GM18873 (cell line): ENCODE data around the gene HERC3.

ENCODE experiments used
- ATAC-seq: cut with Tn5 transposase; IDR thresholded peaks from one replicate; pipeline ENCODE4 v1.9.1; 2021; ENCODE audit warnings: mild to moderate bottlenecking, moderate library complexity, moderate number of reproducible peaks; ENCODE audit not compliant: unreplicated experiment, low FRiP score

The HERC3 gene

DNA sequence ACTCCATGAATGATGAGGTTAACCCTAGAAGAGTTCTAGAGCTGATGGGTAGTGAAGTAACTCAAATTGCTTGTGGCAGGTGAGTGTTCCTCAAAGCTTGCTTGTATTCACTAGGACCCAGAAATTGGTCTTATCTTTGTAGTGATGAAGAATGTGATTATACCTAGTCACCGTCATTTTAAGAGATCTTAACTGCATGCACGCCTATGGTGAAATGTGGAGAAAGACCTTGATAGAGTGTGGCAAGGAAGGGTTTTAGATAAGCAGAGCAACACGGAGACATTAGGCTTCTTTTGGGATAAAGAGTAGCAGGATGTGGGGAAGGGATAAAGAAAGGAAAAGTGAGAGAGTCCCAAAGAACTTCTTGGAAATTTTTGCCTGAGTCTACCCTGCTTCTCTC is 62.9 kb downstream of the HERC3 start:
- no peak for ATAC-seq

- ATAC-seq: peak; percentile 92
Observed at GRCh38 chr4:88659055-88659889, 67.0 kb downstream of the HERC3 start.

DNA sequence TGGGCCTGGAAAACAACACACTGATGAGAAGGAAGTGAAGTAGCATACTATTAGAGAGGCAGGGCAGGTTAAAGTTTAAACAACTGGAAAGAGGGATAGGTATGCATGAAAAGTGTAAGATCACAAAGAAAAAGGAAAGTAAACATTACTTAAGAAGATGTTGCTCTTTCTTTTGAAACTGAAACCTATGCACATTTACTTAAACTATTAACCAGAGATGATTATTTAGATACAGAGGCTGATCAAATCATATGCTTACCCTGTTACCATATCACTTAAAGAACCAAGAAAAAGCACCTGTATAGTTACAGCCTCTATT is 67.6 kb downstream of the HERC3 start:
- no peak for ATAC-seq

- ATAC-seq: no peak
Observed at GRCh38 chr4:88660446-88661294, 68.4 kb downstream of the HERC3 start.

DNA sequence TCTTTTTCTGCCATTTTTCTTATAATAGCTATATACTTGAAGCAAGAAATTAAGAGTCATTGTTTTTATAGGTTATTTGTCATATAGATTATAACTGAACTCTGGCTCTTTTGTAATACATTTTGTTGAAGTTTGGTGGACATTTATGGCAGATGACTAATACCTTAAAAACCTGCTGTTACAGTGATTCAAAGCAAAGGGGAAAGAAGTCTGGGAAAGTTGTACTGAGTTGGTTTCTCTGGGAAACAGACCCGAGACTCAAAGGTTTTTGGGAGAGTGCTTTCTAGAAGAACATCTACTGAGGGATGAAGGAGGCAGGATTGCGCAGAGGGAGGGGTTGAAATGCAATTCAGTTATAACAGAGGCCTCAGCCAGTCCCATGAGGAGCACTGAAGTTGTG is 69.5 kb downstream of the HERC3 start:
- ATAC-seq: no peak

GRCh38 chr4:88672987-88673386 is 80.7 kb downstream of the HERC3 start:
- no peak for ATAC-seq

- no peak for ATAC-seq
Observed at GRCh38 chr4:88673886-88674285, 81.6 kb downstream of the HERC3 start.

DNA sequence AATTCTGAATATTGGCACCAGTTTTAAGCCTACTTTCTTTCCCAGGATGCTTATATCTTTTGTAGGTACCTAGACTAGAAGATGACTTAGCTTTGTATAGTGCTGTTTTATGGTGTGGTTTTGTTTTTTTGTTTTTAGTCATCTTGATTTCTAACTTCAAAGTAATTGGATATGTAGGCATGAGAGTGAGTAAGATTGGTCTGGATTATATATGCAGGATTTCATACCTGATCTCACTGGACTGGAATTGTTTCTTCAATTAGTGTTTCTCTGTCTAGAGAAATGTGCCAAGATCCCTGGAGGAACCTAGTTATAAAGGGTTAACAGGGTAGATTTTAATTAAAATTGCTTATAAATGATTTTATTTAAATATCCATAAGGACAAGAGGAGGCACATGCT is 82.3 kb downstream of the HERC3 start:
- no peak for ATAC-seq

GRCh38 chr4:88674979-88675378 is 82.7 kb downstream of the HERC3 start:
- no peak for ATAC-seq

- no peak for ATAC-seq
Observed at GRCh38 chr4:88675543-88675942, 83.3 kb downstream of the HERC3 start.

GRCh38 chr4:88681209-88681608 is 88.9 kb downstream of the HERC3 start:
- no peak for ATAC-seq

- no peak for ATAC-seq
Observed at GRCh38 chr4:88690355-88690754, 98.1 kb downstream of the HERC3 start.

GRCh38 chr4:88693792-88694191 is 101.5 kb downstream of the HERC3 start:
- ATAC-seq: no peak

GRCh38 chr4:88696630-88697029 is 104.3 kb downstream of the HERC3 start:
- ATAC-seq: no peak

DNA sequence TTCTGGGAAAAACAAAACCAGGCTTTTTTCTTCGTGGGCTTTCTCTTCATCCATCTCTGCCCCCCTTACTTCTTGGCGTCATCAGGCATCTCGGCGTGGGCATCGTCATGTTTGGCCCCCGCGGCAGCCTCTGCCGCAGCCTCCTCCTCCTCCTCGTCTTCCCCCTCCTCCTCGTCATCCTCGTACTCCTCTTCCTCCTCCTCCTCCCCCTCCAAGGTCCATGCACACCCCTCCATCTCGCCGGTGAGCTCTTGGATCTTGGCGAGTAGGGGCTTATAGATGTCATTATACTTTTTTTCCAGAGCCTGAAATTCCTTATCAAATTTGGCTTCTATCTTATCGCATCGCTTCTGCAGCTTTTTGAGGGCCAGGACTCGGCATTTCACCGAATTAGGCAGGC is 104.9 kb downstream of the HERC3 start:
- ATAC-seq: no peak

DNA sequence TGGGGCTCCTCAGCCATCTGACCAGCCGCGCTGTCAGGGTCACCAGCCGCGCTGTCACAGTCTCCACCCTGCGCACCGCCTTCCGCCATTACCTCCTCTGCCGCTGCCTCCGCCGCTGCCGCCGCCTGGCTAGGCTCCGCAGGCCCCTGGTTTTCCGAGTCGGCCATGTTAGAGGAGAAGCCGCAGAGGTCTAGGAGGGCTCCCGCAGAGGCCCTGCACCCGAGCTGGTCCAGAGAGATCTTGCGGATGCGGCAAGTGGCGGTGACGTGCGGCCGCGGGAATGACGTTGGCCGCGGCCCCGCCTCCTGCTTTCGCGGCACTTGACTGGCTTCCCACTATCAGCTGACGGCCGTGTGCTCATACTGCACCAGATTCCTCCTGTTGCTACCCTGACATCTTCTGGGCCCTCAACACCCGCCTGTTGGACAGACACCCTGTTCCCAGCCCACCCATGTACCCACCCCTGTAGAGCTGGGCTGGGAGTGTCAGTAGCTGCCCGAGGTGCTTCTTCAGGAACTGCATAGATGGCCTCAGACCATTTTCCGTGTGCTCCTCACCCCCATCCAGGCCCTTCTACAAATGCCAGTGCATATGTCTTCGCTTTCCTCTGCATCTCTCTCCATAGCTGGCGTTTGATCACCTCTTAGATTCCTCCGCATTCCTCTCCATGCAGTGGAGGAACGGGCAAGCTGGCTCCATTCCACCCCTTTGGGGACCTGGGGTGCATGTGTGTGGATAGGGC is 105.5 kb downstream of the HERC3 start, which contains the start of gene NAP1L5:
Gene NAP1L5 (minus strand): TSS at position 242 of the 742 bp plus-strand sequence. CDS start 75 bp downstream, at position 167.
- ATAC-seq: peak; percentile 88

- no peak for ATAC-seq
Observed at GRCh38 chr4:88698519-88698918, 106.2 kb downstream of the HERC3 start.

- ATAC-seq: no peak
Observed at GRCh38 chr4:88702782-88703181, 110.5 kb downstream of the HERC3 start.

- no peak for ATAC-seq
Observed at GRCh38 chr4:88705223-88705622, 112.9 kb downstream of the HERC3 start.

- ATAC-seq: no peak
Observed at GRCh38 chr4:88705805-88706492, 113.7 kb downstream of the HERC3 start.
